ENCODE results near the gene EFS. TPM values are rescaled to one million over a fixed set of nuclear protein-coding genes. Genes with fewer than 3 reads are reported as not detected.

EFS gene
- total and polyA plus RNA-seq, 2 of the 8 experiments (the other 6 are each of a cell fraction or from before 2014, with no cell fraction given): 27.8 to 28.6 TPM

GRCh38 chr14:23411563-23412525 lies 46.9 kb upstream of the EFS start:
- Histone ChIP-seq H2BK15ac (ENCODE audit: low read length) (no peak overlapping the region), H3K56ac (replicated peaks; ENCODE audit: insufficient read length, low read depth, low read length) (no peak overlapping the region), H3K9me3 (ENCODE audit: insufficient read depth in 2 of 2, low read depth in 1 of 2, low read length in 1 of 2) (no peaks in the 10 kb centered on the region), H3K79me1 (ENCODE audit: low read depth, low read length) (no peaks in the 10 kb centered on the region), H3K27ac (ENCODE audit: low read depth, low read length) (no peak overlapping the region), H2AK5ac (ENCODE audit: low read depth, low read length) (no peak overlapping the region), H3K4me3 (ENCODE audit: extremely low read depth in 1 of 4, insufficient read depth in 2 of 4, low read depth in 3 of 4, low read length in 4 of 4) (no peak overlapping the region), H3K79me2 (ENCODE audit: control insufficient read depth in 1 of 2, insufficient read depth in 2 of 2, low read length in 2 of 2) (no peaks in the 10 kb centered on the region), H2BK120ac (replicated peaks; ENCODE audit: low read depth, low read length) (no peak overlapping the region), H4K20me1 (replicated peaks in 1 of 2; ENCODE audit: control insufficient read depth in 1 of 2, insufficient read depth in 2 of 2, low read length in 2 of 2) (no peaks in the 10 kb centered on the region), H3K9ac (replicated peaks in 1 of 4; ENCODE audit: extremely low read depth in 1 of 4, low read depth in 3 of 4, low read length in 3 of 4) (no peak overlapping the region), H3K14ac (ENCODE audit: insufficient read length) (no peak overlapping the region), H2AFZ (ENCODE audit: low read length) (no peak overlapping the region), H3K23ac (ENCODE audit: insufficient read length) (no peak overlapping the region), H2BK12ac (ENCODE audit: low read depth, low read length) (no peak overlapping the region), H3K36me3 (ENCODE audit: control insufficient read depth in 2 of 4, insufficient read depth in 4 of 4, low read length in 3 of 4) (no peaks in the 10 kb centered on the region), H2BK20ac (ENCODE audit: low read length) (no peak overlapping the region), H3K4ac (replicated peaks; ENCODE audit: insufficient read length, low read depth, low read length) (no peak overlapping the region), H4K8ac (ENCODE audit: extremely low read depth, insufficient read depth, low read length) (no peak overlapping the region), H3K18ac (ENCODE audit: extremely low read depth, low read length) (no peak overlapping the region), H3K27me3 (replicated peaks in 1 of 4; ENCODE audit: control insufficient read depth in 3 of 4, extremely low read depth in 1 of 4, insufficient read depth in 3 of 4, low read length in 3 of 4) (no peaks in the 10 kb centered on the region), H3K23me2 (ENCODE audit: low read depth, low read length) (no peaks in the 10 kb centered on the region), H4K5ac (ENCODE audit: insufficient read length, low read depth, low read length) (no peak overlapping the region), H4K91ac (replicated peaks; ENCODE audit: insufficient read length, low read length) (no peak overlapping the region), H3K4me1 (replicated peaks in 1 of 4; ENCODE audit: control insufficient read depth in 3 of 4, insufficient read depth in 4 of 4, low read length in 3 of 4) (no peaks in the 10 kb centered on the region; a peak in 1 of 7 replicates), H2BK5ac (ENCODE audit: low read depth, low read length) (no peak overlapping the region), H3K4me2 (ENCODE audit: insufficient read depth in 1 of 2, low read depth in 2 of 2, low read length in 2 of 2) (no peak overlapping the region)
- POLR2A ChIA-PET (ENCODE audit: partially characterized antibody): interaction anchor here (1.3 kb wide), 1 partner anchor 91 kb away, joined by 3 read pairs; the partner anchor contains the start of gene PABPN1
- FAIRE-seq: no peak
- WGBS, 2 experiments (ENCODE audit: extremely low coverage in 1 of 2, insufficient coverage in 1 of 2, insufficient read length in 1 of 2, insufficient replicate concordance in 2 of 2, low coverage in 1 of 2, low lambda C conversion rate in 2 of 2, missing lambda C conversion rate in 1 of 2): 88% methylated on average over 13 of the region's 14 CpGs; no CpG with 5 or more reads in 1 of the 2 experiments
- CTCF ChIA-PET (ENCODE audit: partially characterized antibody): interaction anchor here (0.6 to 2.4 kb wide), 5 partner anchors 9 to 117 kb away, joined by 3 to 6 read pairs (median 5); no protein-coding TSS in a partner anchor
- no peak for DNase-seq (ENCODE audit: low read depth in 1 of 2, low spot score in 2 of 2)
- TF ChIP-seq CHD1 (IDR thresholded peaks at IDR 0.05; ENCODE audit: low read depth, low read length) (no peak), GABPA (IDR thresholded peaks at IDR 0.05; ENCODE audit: borderline replicate concordance, insufficient read depth, low read length) (no peak), SP2 (IDR thresholded peaks at IDR 0.05; ENCODE audit: low read length) (no peak), SP4 (IDR thresholded peaks at IDR 0.05; ENCODE audit: low read length) (no peak), SAP30 (IDR thresholded peaks at IDR 0.05; ENCODE audit: insufficient read depth, insufficient replicate concordance, low read length) (no peak), BRCA1 (IDR thresholded peaks at IDR 0.05; ENCODE audit: low read depth, low read length) (no peak)
